ENCODE measurements around the gene VAMP3. TPM values are rescaled to one million over a fixed set of nuclear protein-coding genes. Genes with fewer than 3 reads are reported as not detected.

Gene VAMP3
- total and polyA plus RNA-seq, 9 of the 15 experiments (the other 6 are each of a cell fraction or from before 2014, with no cell fraction given): 27.1 to 71.3 (median 47.5) TPM

DNA sequence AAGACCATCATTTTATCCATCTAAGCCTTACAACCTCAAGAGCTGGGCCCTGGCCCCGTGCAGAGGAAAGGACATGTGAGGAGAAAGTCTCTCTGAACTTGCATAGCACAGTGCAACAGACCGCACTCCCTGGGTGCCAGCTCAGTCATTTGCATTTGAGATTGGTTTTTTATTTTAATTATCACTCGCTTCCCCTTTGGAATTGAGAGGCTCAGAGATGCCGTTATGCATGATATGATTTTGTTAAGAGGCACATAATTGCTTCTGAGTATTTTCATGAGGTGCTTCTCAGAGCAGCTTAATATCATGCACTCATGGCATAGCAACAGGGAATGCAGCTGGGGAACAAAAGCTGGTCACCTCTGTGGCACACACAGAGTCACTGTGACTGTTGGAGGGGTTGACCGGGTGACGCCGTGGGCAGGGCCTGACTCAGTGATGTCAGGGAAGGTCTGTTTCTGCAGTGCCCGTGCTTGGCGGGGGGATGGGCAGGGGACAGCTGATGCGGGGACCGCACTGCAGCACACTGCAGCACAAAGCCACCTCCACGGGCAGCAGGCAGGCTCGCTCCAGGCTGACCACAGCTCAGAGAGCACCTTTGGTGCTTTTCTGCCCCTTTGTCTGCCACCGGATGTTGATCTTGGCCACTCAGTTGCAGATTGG, 43.2 kb upstream of the VAMP3 start:
- no peak overlapping the region for H3K4me2 ChIP-seq (ENCODE audit: insufficient read depth, low read length)
- no peaks in the 10 kb centered on the region for H3K9me3 ChIP-seq (replicated peaks; ENCODE audit: control insufficient read depth, insufficient read depth, low read depth, low read length)
- H3K9me1 ChIP-seq (ENCODE audit: control insufficient read depth, insufficient read depth, low read length): no peaks in the 10 kb centered on the region
- TF ChIP-seq CLOCK (CRISPR knock-in tag; IDR thresholded peaks at IDR 0.05; ENCODE audit: borderline replicate concordance) (no peak), NR2C2 (CRISPR knock-in tag; IDR thresholded peaks at IDR 0.05) (no peak), NR2C2 (tag; IDR thresholded peaks at IDR 0.05) (no peak), BMI1 (IDR thresholded peaks at IDR 0.05; ENCODE audit: low read length) (no peak), MEF2A (IDR thresholded peaks at IDR 0.05; ENCODE audit: control insufficient read depth, low read depth, low read length) (no peak), ZNF584 (CRISPR knock-in tag; IDR thresholded peaks at IDR 0.05; ENCODE audit: low read depth) (no peak), NR2C1 (IDR thresholded peaks at IDR 0.05) (no peak), NR2C1 (tag; IDR thresholded peaks at IDR 0.05) (no peak), C11orf30 (IDR thresholded peaks at IDR 0.05; ENCODE audit: low read depth) (no peak), MTA1 (IDR thresholded peaks at IDR 0.05; ENCODE audit: borderline replicate concordance) (no peak), POU5F1 (IDR thresholded peaks at IDR 0.05; ENCODE audit: borderline replicate concordance, low read depth, low read length, partially characterized antibody) (no peak), ZNF408 (CRISPR knock-in tag; IDR thresholded peaks at IDR 0.05; ENCODE audit: low read depth) (no peak), ZNF311 (CRISPR knock-in tag; IDR thresholded peaks at IDR 0.05) (no peak), FOSL1 (tag; conservative IDR thresholded peaks at IDR 0.05) (no peak), CEBPG (CRISPR knock-in tag; IDR thresholded peaks at IDR 0.05) (no peak), CEBPG (tag; conservative IDR thresholded peaks at IDR 0.05 in 1 of 2, IDR thresholded peaks at IDR 0.05 in 1 of 2) (no peak), HDGF (IDR thresholded peaks at IDR 0.05) (no peak), POLR2G (IDR thresholded peaks at IDR 0.05; ENCODE audit: low read depth, low read length) (no peak), ZNF239 (CRISPR knock-in tag; IDR thresholded peaks at IDR 0.05) (no peak), SMAD4 (CRISPR knock-in tag; conservative IDR thresholded peaks at IDR 0.05) (no peak)
- TF ChIP-seq, protein P1, sequence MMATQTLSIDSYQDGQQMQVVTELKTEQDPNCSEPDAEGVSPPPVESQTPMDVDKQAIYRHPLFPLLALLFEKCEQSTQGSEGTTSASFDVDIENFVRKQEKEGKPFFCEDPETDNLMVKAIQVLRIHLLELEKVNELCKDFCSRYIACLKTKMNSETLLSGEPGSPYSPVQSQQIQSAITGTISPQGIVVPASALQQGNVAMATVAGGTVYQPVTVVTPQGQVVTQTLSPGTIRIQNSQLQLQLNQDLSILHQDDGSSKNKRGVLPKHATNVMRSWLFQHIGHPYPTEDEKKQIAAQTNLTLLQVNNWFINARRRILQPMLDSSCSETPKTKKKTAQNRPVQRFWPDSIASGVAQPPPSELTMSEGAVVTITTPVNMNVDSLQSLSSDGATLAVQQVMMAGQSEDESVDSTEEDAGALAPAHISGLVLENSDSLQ (IDR thresholded peaks at IDR 0.05): no peak
- DNase-seq (ENCODE audit: extremely low read depth in 1 of 4, low spot score in 3 of 4): no peak
- intact Hi-C loops (cut with micrococcal nuclease): loop anchor here (10.0 kb wide), 1 partner anchor 953 kb away; no protein-coding TSS in a partner anchor
- peaks cover 71 to 80% of the 10 kb centered on the region in 2 experiments for H3K27me3 ChIP-seq (ENCODE audit: control insufficient read depth in 2 of 2, insufficient read depth in 2 of 2, low read length in 2 of 2)
- H3K4me3 ChIP-seq: no peak overlapping the region
- no peaks in the 10 kb centered on the region for H3K36me3 ChIP-seq (ENCODE audit: control insufficient read depth, insufficient read depth, low read length)
- 0 out of 2 replicates have a peak, but pooled peaks cover 3% of the 10 kb centered on the region for H4K20me1 ChIP-seq (replicated peaks; ENCODE audit: control insufficient read depth, insufficient read depth, low read length)
- BruUV-seq (replicated peaks): no TSS peak
- ChIA-PET CTCF (ENCODE audit: low intra/inter-chr PET ratio) (no interaction called here), POLR2A (no interaction called here)
- in situ Hi-C loops (cut with MboI): no loop called here
- FAIRE-seq: no peak
- no peak for ATAC-seq
- peaks cover 0 to 4% of the 10 kb centered on the region in 2 experiments; a peak in 2 of 5 replicates for H3K4me1 ChIP-seq (replicated peaks in 1 of 2; ENCODE audit: control insufficient read depth in 2 of 2, insufficient read depth in 2 of 2, low read length in 2 of 2)
- H3K79me2 ChIP-seq (ENCODE audit: control insufficient read depth, insufficient read depth, low read length): no peaks in the 10 kb centered on the region
- H2AFZ ChIP-seq (ENCODE audit: low read depth, low read length): no peak overlapping the region
- H3K27ac ChIP-seq (ENCODE audit: extremely low read depth, low read depth, low read length): no peak overlapping the region
- no peak overlapping the region for H3K9ac ChIP-seq (ENCODE audit: insufficient read depth in 1 of 2, low read depth in 2 of 2, low read length in 2 of 2)
- 1% methylated on average over 14 of the region's 14 CpGs for WGBS (ENCODE audit: insufficient coverage, low coverage, missing lambda C conversion rate)
